H1 (cell line): ENCODE data around the gene ZNF813.

Experiments
- ATF3 ChIP-seq: IDR thresholded peaks from 2 replicates; pipeline ENCODE4 v1.6.1; 2011; ENCODE audit warnings: low read depth, mild to moderate bottlenecking, low read length; ENCODE audit not compliant: insufficient read depth
- CEBPB ChIP-seq: IDR thresholded peaks from 2 replicates; pipeline ENCODE4 v1.6.1; 2012; ENCODE audit warnings: low read depth, low read length
- CTCF ChIP-seq, 3 experiments: IDR thresholded peaks; 1 replicate in 2 of 3; 2 replicates in 1 of 3; pipeline versions ENCODE4 v1.5.1 to v1.6.1; 2011; ENCODE audit warnings: low read length in 3 of 3, mild to moderate bottlenecking in 3 of 3, inconsistent platforms in 2 of 3, low read depth in 1 of 3, moderate library complexity in 1 of 3; ENCODE audit not compliant: insufficient read depth in 1 of 3; ENCODE audit errors: control extremely low read depth in 1 of 3
- E2F6 ChIP-seq: IDR thresholded peaks from 2 replicates; pipeline ENCODE4 v1.6.1; 2012; ENCODE audit warnings: inconsistent platforms
- EP300 ChIP-seq, 2 experiments: IDR thresholded peaks; 1 replicate in 1 of 2; 2 replicates in 1 of 2; pipeline ENCODE4 v1.6.1; 2011 to 2012; ENCODE audit warnings: low read depth in 2 of 2, low read length in 2 of 2, mild to moderate bottlenecking in 2 of 2, borderline replicate concordance in 1 of 2, inconsistent platforms in 1 of 2, moderate library complexity in 1 of 2
- EZH2 ChIP-seq: fragments of 200-600 bp; sonication (generic); IDR thresholded peaks from 2 replicates; pipeline ENCODE4 v1.7.1; 2012; ENCODE audit warnings: low read depth, mild to moderate bottlenecking, moderate library complexity, low read length, inconsistent platforms; ENCODE audit not compliant: severe bottlenecking
- POLR2A ChIP-seq, 2 experiments: IDR thresholded peaks; 1 replicate in 1 of 2; 2 replicates in 1 of 2; pipeline ENCODE4 v1.6.1; 2011; ENCODE audit warnings: low read depth in 2 of 2, low read length in 2 of 2, mild to moderate bottlenecking in 2 of 2; ENCODE audit errors: control extremely low read depth in 1 of 2
- POLR2AphosphoS5 ChIP-seq: IDR thresholded peaks from 2 replicates; pipeline ENCODE4 v1.6.1; 2011; ENCODE audit warnings: low read depth, low read length
- SIX5 ChIP-seq: IDR thresholded peaks from 2 replicates; pipeline ENCODE4 v1.6.1; 2011; ENCODE audit warnings: mild to moderate bottlenecking, low read depth, low read length
- SUZ12 ChIP-seq: fragments of 200-600 bp; sonication (generic); IDR thresholded peaks from 2 replicates; pipeline ENCODE4 v1.6.1; 2012; ENCODE audit warnings: mild to moderate bottlenecking, inconsistent platforms, low read length, moderate library complexity, mixed read lengths
- YY1 ChIP-seq: IDR thresholded peaks from 2 replicates; pipeline ENCODE4 v1.6.1; 2011; ENCODE audit warnings: low read depth, mild to moderate bottlenecking, low read length
- ZNF274 ChIP-seq: IDR thresholded peaks from 2 replicates; pipeline ENCODE4 v1.7.0; 2012; ENCODE audit warnings: low read length, borderline replicate concordance; ENCODE audit errors: extremely low read depth

GRCh38 chr19:53506728-53507127 is 39.2 kb downstream of the ZNF813 start:
- no peak for TF ChIP-seq YY1
- no peak for TF ChIP-seq POLR2A (IDR thresholded peaks at IDR 0.05; ENCODE audit: control extremely low read depth in 1 of 2, low read depth in 2 of 2, low read length in 2 of 2)
- TF ChIP-seq CTCF (IDR thresholded peaks at IDR 0.05; ENCODE audit: control extremely low read depth in 1 of 3, insufficient read depth in 1 of 3, low read depth in 1 of 3, low read length in 3 of 3): no peak
- no peak for TF ChIP-seq SIX5
- TF ChIP-seq SUZ12: no peak
- no peak for TF ChIP-seq ATF3
- no peak for TF ChIP-seq CEBPB
- no peak for TF ChIP-seq EZH2
- no peak for TF ChIP-seq E2F6
- TF ChIP-seq ZNF274: no peak
- TF ChIP-seq EP300 (IDR thresholded peaks at IDR 0.05; ENCODE audit: borderline replicate concordance in 1 of 2, low read depth in 2 of 2, low read length in 2 of 2): no peak
- no peak for TF ChIP-seq POLR2AphosphoS5
